NCI-H187 treated with DMSO at 0.1 percent for 48 hours (cell line): ENCODE data around the gene OR8G1.
"Not testable (repeated sequence)": the region's sequence is repeated elsewhere in the genome, so short reads cannot be mapped to it uniquely, and the experiment has no call there.

Experiments used
- DNase-seq: peaks from one replicate; lab custom pipeline; 2025; lab: John Stamatoyannopoulos, UW

The OR8G1 gene

GRCh38 chr11:124238512-124238911 lies 2.4 kb upstream of the OR8G1 start:
- no peak for DNase-seq

- not testable (repeated sequence) for DNase-seq
Observed at GRCh38 chr11:124249869-124250268, 9.0 kb downstream of the OR8G1 start.

- no peak for DNase-seq
Observed at GRCh38 chr11:124256076-124256475, 15.2 kb downstream of the OR8G1 start, which contains the start of gene OR8G5. Gene OR8G5 (plus strand): TSS chr11:124256376. CDS start chr11:124264932, 8,556 bp downstream.

GRCh38 chr11:124265041-124265440 lies 24.1 kb downstream of the OR8G1 start:
- not testable (repeated sequence) for DNase-seq

GRCh38 chr11:124270886-124271285 lies 30.0 kb downstream of the OR8G1 start:
- not testable (repeated sequence) for DNase-seq

DNA sequence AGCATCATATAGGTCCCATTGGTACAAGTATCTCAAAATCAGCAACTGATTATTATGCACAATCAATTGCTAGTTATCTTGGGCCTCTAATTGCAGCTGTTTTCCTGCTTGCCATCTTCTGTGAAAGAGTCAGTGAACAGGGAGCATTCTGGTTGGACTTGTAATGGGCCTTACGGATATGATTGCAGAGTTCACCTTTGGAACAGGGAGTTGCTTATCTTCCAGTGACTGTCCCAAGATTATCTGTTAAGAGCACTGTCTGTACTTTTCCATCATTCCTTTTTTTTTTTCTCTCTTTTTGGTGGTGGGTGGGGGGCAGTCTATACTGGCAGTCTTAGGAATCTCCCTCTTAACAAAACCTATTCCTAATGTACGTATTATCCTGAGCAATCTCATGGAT lies 33.1 kb downstream of the OR8G1 start:
- DNase-seq, result no peak

- no peak for DNase-seq
Observed at GRCh38 chr11:124276081-124276480, 35.2 kb downstream of the OR8G1 start.

- no peak for DNase-seq
Observed at GRCh38 chr11:124277207-124277606, 36.3 kb downstream of the OR8G1 start.

DNA sequence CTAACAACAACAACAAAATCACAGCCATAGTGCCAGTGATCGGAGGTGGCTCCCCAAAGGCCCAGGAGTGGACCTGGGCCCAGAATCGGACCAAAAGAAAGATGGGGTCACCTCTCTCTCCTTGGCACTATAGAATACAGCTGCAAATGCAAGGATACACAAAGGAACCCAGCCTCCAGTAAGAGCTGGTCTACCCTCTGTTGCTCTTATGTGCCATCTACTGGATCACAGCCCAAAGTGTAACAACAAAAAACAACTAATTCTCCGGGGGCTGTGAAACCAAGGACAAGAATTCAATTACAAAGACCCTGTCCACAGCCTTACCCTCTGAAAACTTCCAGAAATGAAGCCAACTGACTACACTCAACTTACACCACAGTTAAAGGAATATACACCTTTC lies 36.9 kb downstream of the OR8G1 start:
- DNase-seq, result no peak

GRCh38 chr11:124278261-124278660 lies 37.4 kb downstream of the OR8G1 start:
- no peak for DNase-seq

DNA sequence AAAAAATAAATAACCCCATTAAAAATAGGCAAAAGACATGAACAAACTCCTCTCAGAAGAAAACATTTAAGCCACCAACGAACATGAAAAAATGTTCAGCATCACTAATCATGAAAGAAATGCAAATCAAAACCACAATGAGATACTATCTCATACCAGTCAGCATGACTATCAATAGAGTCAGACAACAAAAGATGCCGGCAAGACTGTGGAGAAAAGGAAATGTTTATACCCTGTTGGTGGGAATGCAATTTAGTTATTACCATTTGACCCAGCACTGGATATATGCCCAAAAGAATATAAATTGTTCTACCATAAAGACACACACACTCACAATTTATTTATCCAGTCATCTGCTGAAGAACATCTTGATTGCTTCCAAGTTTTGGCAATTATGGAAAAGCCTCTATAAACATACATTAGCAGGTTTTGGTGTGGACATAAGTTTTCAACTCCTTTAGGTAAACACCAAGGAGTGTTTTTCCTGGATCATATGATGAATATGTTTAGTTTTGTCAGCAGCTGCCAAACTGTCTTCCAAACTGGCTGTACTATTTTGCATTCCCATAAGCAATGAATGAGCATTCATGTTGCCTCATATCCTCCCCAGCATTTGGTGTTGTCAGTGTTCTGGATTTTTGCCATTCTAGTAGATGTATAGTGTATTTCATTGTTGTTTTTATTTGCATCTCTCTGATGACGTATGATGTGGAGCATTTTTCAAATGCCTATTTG lies 44.9 kb downstream of the OR8G1 start:
- DNase-seq, result no peak

DNA sequence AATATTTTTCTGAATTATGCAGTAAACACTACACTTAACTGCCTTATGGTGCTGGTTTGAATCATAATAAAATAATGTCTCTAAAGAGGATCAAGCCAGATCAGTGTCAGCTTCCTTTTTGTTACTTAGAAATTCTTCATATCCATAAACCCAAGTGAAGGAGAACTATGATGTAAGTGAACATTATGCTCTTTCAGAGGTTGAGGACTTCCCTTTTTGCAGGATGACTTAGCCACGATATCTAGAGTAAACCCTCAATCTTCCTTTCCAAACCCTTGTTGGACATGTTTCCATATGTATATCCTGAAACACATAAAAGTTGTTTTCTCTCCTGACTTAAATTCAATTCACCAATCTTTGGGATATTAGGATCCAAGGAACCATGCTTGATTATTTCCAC lies 53.8 kb downstream of the OR8G1 start:
- no peak for DNase-seq

DNA sequence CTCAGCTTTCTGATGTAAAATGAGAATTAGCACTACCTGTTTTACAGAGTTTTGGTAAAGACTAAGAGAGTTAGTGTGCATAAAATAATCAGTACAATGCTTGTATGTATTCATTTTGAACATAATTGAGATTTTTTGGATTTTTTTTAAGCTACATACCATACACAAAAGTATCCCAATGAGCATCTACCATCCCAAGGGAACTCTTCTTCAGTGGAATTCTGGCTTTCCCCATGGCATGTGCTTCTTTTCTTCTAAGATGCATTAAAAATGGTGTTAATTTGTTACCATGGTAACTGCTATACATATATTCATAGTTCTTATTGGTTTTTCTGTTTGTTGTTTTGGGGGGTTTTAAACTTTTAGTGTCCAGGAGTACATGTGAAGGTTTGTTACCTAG lies 55.1 kb downstream of the OR8G1 start:
- DNase-seq, result no peak

DNA sequence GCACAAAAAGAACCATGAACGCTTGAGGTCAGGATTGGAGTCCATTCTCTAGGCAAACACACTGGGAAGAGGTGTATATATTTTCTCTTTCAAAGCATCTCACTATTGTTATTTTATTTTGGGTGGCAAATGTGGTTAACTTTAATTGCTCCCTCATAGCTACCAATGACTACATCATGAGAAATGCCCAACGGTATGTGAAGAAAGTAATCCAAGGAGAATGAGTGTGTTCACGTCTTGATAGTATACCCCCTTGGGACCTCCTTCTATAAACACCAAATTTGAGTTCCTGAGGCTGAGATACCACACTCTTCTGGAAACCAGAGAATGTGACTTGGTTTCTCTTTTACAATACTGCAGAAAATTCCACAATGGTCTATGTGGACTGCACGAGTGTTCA lies 57.0 kb downstream of the OR8G1 start:
- no peak for DNase-seq

DNA sequence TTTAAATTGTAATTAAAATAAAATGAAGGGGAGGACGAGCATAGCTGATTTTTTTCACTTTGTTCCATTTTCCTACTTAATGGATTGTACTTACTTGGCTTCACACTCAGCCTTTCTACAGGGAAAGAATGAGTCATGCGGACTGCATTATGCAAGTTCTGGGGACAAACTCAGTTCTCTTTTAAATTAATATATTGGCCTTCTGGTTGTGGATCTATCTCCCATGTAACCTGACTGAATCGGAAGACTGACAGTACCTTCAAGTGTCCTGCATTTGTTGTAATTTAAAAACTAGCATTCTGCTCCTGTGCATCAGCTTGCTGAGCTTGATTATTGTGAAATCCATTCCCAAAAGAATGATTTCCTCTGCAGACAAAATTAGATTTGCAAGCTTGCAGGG lies 60.7 kb downstream of the OR8G1 start:
- no peak for DNase-seq

DNA sequence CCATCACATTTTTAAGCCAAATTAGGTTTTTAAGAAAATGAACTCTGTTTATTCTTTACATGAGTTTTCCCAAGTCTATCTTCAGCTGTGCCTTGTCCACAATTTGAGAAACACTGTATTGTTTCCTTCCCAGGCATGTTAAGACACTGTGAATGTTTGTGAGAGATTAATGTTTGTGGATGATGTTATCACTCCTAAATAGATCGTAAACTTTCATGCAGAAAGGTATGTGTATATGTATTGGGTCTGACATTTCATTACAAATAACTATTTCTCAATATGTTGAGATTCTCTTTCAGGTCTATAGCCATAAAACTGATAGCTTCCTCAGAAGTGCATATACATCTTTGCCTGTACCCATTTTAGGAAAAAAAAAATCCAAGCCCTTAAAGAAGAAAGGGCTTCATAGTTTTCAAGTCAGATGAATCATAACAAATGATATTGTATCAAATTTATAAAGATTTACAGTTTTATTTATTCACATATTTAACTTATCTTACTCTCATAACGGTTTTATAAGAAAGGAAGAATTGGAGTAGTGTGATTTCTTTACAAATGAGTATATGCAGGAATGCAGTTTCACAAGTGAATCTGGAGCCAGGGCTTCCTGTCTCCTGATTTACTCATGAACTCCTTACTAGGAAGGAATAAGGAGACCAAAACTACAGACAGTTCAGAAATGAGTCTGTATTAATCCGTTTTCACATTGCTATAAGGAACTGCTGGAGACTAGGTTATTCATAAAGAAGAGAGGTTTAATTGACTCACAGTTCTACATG lies 61.6 kb downstream of the OR8G1 start:
- DNase-seq, result no peak
